C1 segment of cervical spinal cord (tissue), 14 donors: ENCODE measurements around the gene SLC28A1.
"Not testable (repeated sequence)": the region's sequence is repeated elsewhere in the genome, so short reads cannot be mapped to it uniquely, and the experiment has no call there.

Source experiments
- DNase-seq, 14 donors: peaks; one replicate each; lab custom pipeline; 2025; lab: John Stamatoyannopoulos, UW

Gene SLC28A1

DNA sequence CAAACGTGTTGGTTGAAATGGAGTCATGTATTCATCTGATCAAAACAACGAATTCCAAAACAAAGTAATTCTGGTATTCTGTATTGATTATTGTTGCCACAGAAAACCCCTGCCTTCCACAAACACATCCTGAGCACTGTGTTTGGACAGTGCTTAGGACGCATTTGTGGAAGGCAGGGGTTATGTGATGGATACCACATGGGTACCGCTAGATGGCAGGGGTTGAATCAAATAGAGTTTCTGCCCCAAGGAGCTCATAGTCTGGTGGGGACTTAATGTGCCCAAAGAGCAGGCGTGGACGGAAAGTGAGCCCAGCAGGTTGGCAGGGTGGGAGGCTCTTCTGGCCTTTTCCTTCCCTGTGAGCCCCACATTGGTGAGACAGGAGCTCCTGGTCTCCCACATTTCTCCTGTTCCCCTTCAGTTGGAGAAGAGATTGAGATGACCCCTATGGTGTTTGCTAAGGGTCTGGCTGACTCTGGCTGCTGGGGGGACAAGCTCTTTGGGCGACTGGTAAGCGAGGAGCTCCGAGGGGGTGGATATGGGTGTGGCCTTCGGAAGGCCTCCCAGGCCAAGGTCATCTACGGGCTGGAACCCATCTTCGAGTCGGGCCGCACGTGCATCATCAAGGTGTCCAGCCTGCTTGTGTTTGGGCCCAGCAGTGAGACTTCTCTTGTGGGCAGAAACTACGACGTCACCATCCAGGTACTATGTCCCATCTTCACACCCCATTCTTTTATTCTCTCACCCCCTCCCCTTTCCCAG lies 22.1 kb upstream of the SLC28A1 start:
- no peak for DNase-seq

DNA sequence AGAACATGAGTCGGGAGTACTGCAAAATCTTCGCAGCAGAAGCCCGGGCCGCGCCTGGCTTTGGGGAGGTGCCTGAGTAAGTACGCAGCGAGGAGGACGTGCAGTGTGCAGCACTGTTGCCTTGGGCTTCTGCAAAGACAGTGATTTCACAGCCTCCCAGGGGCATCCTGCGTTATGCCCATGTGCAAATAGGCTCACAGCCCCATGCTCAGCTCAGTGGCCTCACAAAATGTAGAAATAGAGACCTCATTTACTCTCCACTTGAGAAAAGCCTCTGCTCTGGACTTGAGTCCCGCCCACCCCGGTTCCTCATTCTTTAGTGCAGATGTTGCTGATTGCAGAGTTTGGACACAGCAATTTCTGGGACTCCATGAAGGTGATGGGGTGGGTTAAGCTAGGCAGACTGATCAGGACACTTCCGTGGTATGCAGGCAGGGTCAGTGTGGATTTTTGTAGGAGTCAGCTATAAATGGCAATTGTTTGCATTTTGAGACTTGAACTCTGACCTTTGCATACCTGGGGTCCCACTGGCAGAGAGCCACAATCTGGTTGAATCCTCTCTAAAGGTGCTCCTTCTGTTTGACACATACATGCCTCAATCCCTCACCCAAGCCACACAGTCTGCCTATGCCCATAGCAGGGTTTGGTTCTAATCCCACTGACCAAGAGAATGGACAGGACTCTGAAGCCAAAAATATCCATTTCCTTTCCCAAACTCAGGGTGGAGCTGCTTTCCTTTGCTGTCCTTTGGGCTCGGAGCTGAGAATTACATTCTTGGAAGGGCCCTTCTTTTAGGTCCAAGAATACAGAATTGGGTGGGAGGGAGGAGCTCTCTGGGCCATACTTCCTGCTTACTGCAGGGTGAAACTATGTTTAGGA lies 20.7 kb upstream of the SLC28A1 start:
- no peak for DNase-seq

GRCh38 chr15:84864444-84864795 lies 20.0 kb upstream of the SLC28A1 start:
- no peak for DNase-seq

GRCh38 chr15:84865074-84865569 lies 19.3 kb upstream of the SLC28A1 start:
- DNase-seq, result no peak

GRCh38 chr15:84868037-84868880 lies 16.2 kb upstream of the SLC28A1 start:
- no peak for DNase-seq

GRCh38 chr15:84869510-84869909 lies 15.0 kb upstream of the SLC28A1 start:
- no peak for DNase-seq

DNA sequence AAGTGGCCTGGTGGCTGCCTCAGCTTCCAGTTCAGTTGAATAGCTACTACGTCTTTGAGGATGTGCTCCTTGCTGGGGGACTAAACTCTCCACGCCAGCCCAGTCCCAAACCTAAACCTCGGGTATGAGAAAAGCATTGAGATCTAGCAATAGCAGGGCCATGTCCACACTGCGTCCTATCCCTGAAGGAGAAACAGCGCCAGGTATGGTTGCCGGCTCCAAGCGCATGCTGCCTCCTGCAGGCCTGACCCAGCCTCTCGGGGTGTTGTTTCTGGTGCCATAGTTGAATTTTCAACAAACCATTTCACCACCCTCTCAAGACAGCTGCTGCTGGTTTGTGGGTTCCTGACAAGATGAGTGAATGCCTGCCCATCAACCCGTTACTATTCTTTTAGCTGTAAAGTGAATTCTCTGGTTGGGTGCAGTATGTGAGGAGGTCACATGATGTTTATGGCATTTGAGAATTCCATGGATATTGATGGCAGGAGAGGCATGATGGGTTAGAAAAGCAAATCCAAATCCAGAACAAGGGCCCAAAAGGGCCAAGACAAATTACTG lies 13.0 kb upstream of the SLC28A1 start:
- DNase-seq, result no peak

GRCh38 chr15:84872009-84872910 lies 12.2 kb upstream of the SLC28A1 start:
- no peak for DNase-seq

GRCh38 chr15:84873997-84874396 lies 10.5 kb upstream of the SLC28A1 start:
- DNase-seq, result no peak

DNA sequence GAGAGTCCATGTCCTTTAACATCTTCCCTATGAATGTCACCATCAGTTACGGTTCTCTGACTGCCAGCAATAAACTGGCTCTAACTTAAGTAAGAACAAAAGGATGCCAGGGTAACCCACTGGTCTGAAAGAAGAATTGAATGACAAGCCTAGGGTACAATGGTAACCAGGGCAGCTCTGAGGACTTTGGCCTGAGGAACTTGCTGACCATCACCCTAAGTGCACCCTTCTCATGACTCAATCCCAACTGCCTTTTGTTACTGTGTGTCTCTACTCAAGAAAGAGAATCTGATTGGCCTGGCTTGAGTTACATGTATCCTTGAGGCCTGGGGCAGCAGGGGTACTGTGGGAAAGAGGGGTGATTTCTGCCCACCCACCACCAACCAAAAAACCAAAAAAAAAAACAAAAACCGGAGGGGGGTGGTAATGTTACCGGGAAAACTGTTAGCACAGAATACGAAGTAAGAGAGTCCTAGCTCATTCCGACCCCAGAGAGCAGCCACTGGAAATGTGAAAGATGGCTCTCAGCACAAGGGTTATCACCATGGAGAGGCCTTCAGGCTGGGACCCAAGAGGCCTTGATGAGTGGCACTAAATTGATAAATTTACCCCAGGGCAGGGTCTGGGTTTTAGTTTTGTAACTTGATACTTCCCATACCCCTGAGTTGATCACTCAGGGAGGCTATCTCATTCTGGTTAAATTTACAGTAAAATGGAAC lies 9.3 kb upstream of the SLC28A1 start:
- peak in 8 of 14 donors; percentile 19 to 70 (median 30) for DNase-seq

DNA sequence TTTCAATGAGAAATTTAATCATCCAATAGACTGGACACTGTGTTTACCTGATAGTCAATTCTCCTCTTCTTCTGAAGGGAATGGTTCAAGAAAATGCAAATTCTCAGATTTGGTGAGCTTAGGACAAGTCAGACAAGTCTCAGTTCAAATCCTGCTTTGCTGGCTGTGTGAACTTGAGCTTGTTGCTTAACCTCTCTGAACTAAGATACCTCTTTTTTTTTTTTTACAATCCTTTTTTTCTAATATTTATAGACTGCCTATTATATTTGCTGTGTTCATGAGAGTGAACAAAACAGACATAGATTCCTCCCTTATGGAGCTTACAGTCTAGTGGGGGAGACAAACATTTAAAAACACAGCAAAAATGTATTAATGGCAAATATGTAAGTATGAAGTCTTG lies 8.2 kb upstream of the SLC28A1 start:
- DNase-seq, result no peak

DNA sequence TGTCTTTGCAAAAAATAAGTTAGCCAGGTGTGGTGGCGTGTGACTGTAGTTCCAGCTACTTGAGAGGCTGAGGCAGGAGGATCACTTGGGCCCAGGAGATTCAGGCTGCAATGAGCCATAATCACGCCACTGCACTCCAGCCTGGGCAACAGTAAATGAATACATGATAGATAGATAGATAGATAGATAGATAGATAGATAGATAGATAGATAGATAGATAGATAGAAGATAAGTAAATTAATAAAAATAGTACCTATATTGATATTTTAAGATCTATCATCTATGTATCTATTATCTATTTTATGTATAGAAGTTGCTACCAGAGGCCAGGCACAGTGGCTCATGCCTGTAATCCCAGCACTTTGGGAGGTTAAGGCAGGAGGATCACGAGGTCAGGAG lies 6.8 kb upstream of the SLC28A1 start:
- DNase-seq, result not testable (repeated sequence)

GRCh38 chr15:84878504-84878903 lies 6.0 kb upstream of the SLC28A1 start:
- DNase-seq, result peak in 10 of 14 donors; percentile 5 to 57 (median 28)

DNA sequence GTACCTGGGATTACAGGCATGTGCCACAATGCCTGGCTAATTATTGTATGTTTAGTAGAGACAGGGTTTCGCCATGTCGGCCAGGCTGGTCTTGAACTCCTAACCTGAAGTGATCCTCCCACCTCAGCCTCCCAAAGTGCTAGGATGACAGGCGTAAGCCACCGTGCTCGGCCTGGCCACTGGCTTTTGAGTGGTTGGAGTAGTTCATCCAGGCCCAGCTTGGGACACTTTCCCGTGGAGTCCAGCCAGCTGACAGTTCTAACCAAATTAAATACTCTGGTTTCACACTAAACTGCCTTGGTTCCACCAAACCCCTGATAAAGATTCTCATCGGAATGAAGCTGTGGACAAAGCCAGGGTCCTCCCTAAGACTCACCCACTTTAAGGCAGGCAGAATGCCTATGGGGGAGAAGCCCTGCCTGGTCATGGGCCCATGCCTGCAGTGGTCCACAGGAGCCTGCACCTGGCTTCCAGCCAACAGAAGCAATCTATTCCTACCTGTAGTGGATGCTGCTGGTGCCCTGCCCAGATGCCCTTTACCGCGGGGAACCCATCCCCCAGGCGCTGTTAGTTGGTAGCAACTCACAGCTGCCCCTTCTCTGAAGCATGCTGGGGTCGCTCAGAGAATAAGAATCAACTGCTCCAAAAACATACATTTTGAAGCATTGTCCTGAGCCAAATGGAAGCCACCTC lies 5.2 kb upstream of the SLC28A1 start:
- no peak for DNase-seq

DNA sequence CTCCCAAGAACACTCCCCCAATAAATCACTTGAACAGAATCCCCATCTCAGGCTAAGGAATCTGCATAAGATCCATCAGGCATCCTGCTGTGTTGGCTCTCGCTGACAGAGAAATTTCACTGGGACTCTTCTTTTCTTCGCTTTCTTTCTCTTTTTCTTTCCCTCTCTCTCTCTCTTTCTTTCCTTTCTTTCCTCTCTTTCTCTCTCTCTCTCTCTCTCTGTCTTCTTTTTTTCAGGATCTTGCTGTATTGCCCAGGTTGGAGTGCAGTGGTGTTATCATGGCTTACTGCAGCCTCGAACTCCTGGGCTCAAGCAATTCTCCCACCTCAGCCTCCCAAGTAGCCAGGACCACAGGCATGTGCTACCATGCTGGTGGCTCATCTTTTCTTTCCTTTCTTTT lies 4.5 kb upstream of the SLC28A1 start:
- DNase-seq, result no peak

- DNase-seq, result no peak
These were observed 3.5 kb upstream of the SLC28A1 start for GRCh38 chr15:84880822-84881519.

DNA sequence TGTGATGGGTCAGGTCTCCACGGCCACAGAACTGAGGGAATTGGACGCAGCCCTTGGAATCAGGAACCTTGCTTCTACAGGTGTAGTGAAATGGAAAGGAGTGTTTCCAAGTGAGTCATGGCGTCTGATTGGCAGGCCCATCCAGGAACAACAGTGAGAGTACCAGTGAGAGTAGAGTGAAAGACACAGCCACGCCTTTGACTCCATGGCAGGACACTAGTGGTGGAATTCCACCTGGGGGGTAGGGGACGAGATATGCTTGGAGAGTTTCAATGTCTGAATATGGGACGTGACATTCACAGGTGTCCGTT lies 3.0 kb upstream of the SLC28A1 start:
- DNase-seq, result no peak

DNA sequence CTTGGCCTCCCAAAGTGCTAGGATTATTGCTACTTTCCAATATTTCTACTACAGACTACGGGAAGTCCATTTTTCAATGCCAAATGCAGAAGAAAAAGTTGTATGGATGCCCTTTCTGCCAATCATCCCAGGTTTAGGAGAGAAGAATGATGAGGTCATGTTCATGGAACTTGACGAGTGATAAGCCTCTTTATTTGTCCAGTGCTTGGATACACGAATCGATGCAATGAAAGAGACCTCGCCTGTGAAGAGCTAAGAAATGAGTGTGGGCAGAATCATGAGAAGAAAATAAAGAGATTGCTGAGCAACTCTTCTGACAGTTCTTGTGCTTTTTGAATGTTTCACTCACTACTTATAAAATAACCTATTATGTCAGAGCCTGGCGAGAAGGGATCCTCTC lies 996 bp upstream of the SLC28A1 start:
- DNase-seq, result no peak

- DNase-seq, result no peak
These were observed 1.3 kb downstream of the SLC28A1 start for GRCh38 chr15:84885801-84886200.
